NCI-H524 treated with DMSO at 0.1 percent for 48 hours (cell line): ENCODE measurements around the gene KSR2.
"Not testable (repeated sequence)": the region's sequence is repeated elsewhere in the genome, so short reads cannot be mapped to it uniquely, and the experiment has no call there.

Experiments used
- DNase-seq: peaks from one replicate; lab custom pipeline; 2025; lab: John Stamatoyannopoulos, UW

KSR2 gene

GRCh38 chr12:117686911-117687377 lies 281.8 kb downstream of the KSR2 start:
- DNase-seq = no peak

GRCh38 chr12:117686210-117686609 lies 282.6 kb downstream of the KSR2 start:
- no peak for DNase-seq

- no peak for DNase-seq
Observed at GRCh38 chr12:117685110-117685926, 283.5 kb downstream of the KSR2 start.

- DNase-seq = no peak
Observed at GRCh38 chr12:117684471-117684870, 284.3 kb downstream of the KSR2 start.

GRCh38 chr12:117680312-117680711 lies 288.5 kb downstream of the KSR2 start:
- DNase-seq = no peak

GRCh38 chr12:117679776-117680175 lies 289.0 kb downstream of the KSR2 start:
- no peak for DNase-seq

GRCh38 chr12:117674763-117675162 lies 294.0 kb downstream of the KSR2 start:
- no peak for DNase-seq

GRCh38 chr12:117674313-117674712 lies 294.5 kb downstream of the KSR2 start:
- DNase-seq = no peak

- DNase-seq = no peak
Observed at GRCh38 chr12:117671734-117672133, 297.1 kb downstream of the KSR2 start.

- DNase-seq = no peak
Observed at GRCh38 chr12:117664169-117664568, 304.6 kb downstream of the KSR2 start.

GRCh38 chr12:117662620-117663395 lies 306.0 kb downstream of the KSR2 start:
- no peak for DNase-seq

- no peak for DNase-seq
Observed at GRCh38 chr12:117662220-117662619, 306.6 kb downstream of the KSR2 start.

- DNase-seq = no peak
Observed at GRCh38 chr12:117661471-117661870, 307.3 kb downstream of the KSR2 start.

- DNase-seq = no peak
Observed at GRCh38 chr12:117660896-117661295, 307.9 kb downstream of the KSR2 start.

- DNase-seq = no peak
Observed at GRCh38 chr12:117658226-117658625, 310.6 kb downstream of the KSR2 start.

GRCh38 chr12:117649796-117650195 lies 319.0 kb downstream of the KSR2 start:
- DNase-seq = no peak

GRCh38 chr12:117646520-117646919 lies 322.3 kb downstream of the KSR2 start:
- DNase-seq = peak; percentile 97

GRCh38 chr12:117645473-117645872 lies 323.3 kb downstream of the KSR2 start:
- DNase-seq = no peak

GRCh38 chr12:117643971-117644370 lies 324.8 kb downstream of the KSR2 start:
- DNase-seq = peak; percentile 57

- DNase-seq = no peak
Observed at GRCh38 chr12:117641885-117642284, 326.9 kb downstream of the KSR2 start.

- DNase-seq = no peak
Observed at GRCh38 chr12:117640511-117640910, 328.3 kb downstream of the KSR2 start.

GRCh38 chr12:117629454-117629853 lies 339.3 kb downstream of the KSR2 start:
- DNase-seq = no peak

GRCh38 chr12:117628711-117629110 lies 340.1 kb downstream of the KSR2 start:
- not testable (repeated sequence) for DNase-seq
